ENCODE data around the gene EDA. TPM values are rescaled to one million over a fixed set of nuclear protein-coding genes. Genes with fewer than 3 reads are reported as not detected.

EDA gene
- total and polyA plus RNA-seq, 10 donors, result 0.28 to 7.2 (median 3.3) TPM

GRCh38 chrX:69793260-69793935, 177.5 kb downstream of the EDA start:
- Histone ChIP-seq H3K27me3 (replicated peaks in 1 of 7) (no peaks in the 10 kb centered on the region), H3K9me3 (peaks cover 0 to 7% (median 0%) of the 10 kb centered on the region in 8 donors), H3K4me3 (no peak overlapping the region), H3K27ac (no peak overlapping the region), H3K4me1 (no peaks in the 10 kb centered on the region), H3K36me3 (no peaks in the 10 kb centered on the region)
- WGBS, 5 donors, result 59 to 80% (median 64%) methylated on average over 4 of the region's 4 CpGs
- TF ChIP-seq CTCF (IDR thresholded peaks at IDR 0.05 in 8 of 11, conservative IDR thresholded peaks at IDR 0.05 in 3 of 11) (no peak), POLR2AphosphoS5 (IDR thresholded peaks at IDR 0.05) (no peak)
- intact Hi-C loops (cut with DNase I; ENCODE audit: low total_unique reads), result no loop called here
- no peak for DNase-seq

DNA sequence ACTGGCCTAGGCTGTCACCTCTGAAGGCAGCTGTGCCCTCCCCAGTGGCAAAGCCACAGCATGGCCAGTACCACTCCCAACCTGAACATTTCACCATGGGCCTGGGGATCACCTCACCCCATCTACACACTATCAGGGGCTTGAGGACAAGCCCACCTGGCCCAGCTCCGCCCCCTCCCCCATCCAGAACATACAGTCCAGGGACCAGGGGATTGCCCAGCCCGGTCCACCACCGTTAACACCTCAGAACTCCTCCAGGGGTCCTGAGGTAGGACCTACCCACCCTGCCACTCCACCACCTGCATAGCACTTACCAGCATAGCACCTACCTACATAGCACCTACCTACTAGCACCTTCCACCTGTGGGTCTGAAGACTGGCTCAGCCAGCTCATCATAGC, 179.8 kb downstream of the EDA start:
- no peak overlapping the region for H3K4me3 ChIP-seq
- no peaks in the 10 kb centered on the region for H3K27me3 ChIP-seq (replicated peaks in 1 of 7)
- intact Hi-C loops (cut with DNase I; ENCODE audit: low total_unique reads), result no loop called here
- WGBS, 5 donors, result 70 to 93% (median 76%) methylated on average over 2 to 3 of the region's 3 CpGs
- no peak overlapping the region for H3K27ac ChIP-seq
- peaks cover 0 to 7% (median 0%) of the 10 kb centered on the region in 8 donors for H3K9me3 ChIP-seq
- no peaks in the 10 kb centered on the region for H3K36me3 ChIP-seq
- no peaks in the 10 kb centered on the region for H3K4me1 ChIP-seq
- DNase-seq, result no peak
- TF ChIP-seq POLR2A (IDR thresholded peaks at IDR 0.05) (no peak), CTCF (IDR thresholded peaks at IDR 0.05 in 8 of 11, conservative IDR thresholded peaks at IDR 0.05 in 3 of 11) (no peak), POLR2AphosphoS5 (IDR thresholded peaks at IDR 0.05) (no peak)

GRCh38 chrX:69807400-69807799, 191.5 kb downstream of the EDA start:
- WGBS, 5 donors, result 53 to 83% (median 62%) methylated on average over 1 of the region's 1 CpG
- no peak for TF ChIP-seq POLR2AphosphoS5 (IDR thresholded peaks at IDR 0.05)
- TF ChIP-seq CTCF (IDR thresholded peaks at IDR 0.05 in 8 of 11, conservative IDR thresholded peaks at IDR 0.05 in 3 of 11), result no peak
- no peak for TF ChIP-seq POLR2A (IDR thresholded peaks at IDR 0.05)

DNA sequence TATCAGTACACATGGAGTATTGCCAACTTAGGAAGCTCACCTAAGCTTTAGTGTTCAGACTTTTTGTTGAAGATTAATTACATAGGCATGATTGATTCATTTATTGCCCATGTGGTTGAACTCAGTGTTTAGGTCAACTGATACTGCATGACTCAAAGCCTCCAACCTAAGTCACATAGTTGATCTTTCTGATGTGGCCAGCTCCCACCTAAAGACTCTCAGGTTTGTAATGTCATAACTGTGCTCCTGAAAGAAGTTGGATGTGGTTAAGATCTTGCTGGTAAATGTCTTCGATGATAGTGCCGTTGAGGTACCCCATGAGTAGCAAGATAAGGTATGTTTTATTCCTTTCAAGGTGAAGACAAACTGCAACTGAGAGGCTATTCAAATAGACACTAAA, 192.5 kb downstream of the EDA start:
- no peak overlapping the region for H3K27ac ChIP-seq
- no peak for TF ChIP-seq CTCF (IDR thresholded peaks at IDR 0.05 in 8 of 11, conservative IDR thresholded peaks at IDR 0.05 in 3 of 11)
- TF ChIP-seq POLR2AphosphoS5 (IDR thresholded peaks at IDR 0.05), result no peak
- no peak for TF ChIP-seq POLR2A (IDR thresholded peaks at IDR 0.05)
- no peaks in the 10 kb centered on the region for H3K36me3 ChIP-seq
- H3K4me1 ChIP-seq, result no peaks in the 10 kb centered on the region
- no peak overlapping the region for H3K4me3 ChIP-seq
- intact Hi-C loops (cut with DNase I; ENCODE audit: low total_unique reads), result no loop called here
- H3K27me3 ChIP-seq (replicated peaks in 1 of 7), result no peaks in the 10 kb centered on the region
- H3K9me3 ChIP-seq, result no peaks in the 10 kb centered on the region
- DNase-seq, result no peak
- WGBS, 5 donors, result 81 to 94% (median 88%) methylated on average over 2 of the region's 2 CpGs

More at GRCh38 chrX:69807400-69807799, 191.5 kb downstream of the EDA start:
- no peaks in the 10 kb centered on the region for H3K9me3 ChIP-seq
- no peak overlapping the region for H3K27ac ChIP-seq
- no peaks in the 10 kb centered on the region for H3K36me3 ChIP-seq
- H3K4me3 ChIP-seq, result no peak overlapping the region
- no peaks in the 10 kb centered on the region for H3K4me1 ChIP-seq
- H3K27me3 ChIP-seq (replicated peaks in 1 of 7), result no peaks in the 10 kb centered on the region
- no peak for DNase-seq
- intact Hi-C loops (cut with DNase I; ENCODE audit: low total_unique reads), result no loop called here
